ENCODE data around the gene VANGL1.

DNA sequence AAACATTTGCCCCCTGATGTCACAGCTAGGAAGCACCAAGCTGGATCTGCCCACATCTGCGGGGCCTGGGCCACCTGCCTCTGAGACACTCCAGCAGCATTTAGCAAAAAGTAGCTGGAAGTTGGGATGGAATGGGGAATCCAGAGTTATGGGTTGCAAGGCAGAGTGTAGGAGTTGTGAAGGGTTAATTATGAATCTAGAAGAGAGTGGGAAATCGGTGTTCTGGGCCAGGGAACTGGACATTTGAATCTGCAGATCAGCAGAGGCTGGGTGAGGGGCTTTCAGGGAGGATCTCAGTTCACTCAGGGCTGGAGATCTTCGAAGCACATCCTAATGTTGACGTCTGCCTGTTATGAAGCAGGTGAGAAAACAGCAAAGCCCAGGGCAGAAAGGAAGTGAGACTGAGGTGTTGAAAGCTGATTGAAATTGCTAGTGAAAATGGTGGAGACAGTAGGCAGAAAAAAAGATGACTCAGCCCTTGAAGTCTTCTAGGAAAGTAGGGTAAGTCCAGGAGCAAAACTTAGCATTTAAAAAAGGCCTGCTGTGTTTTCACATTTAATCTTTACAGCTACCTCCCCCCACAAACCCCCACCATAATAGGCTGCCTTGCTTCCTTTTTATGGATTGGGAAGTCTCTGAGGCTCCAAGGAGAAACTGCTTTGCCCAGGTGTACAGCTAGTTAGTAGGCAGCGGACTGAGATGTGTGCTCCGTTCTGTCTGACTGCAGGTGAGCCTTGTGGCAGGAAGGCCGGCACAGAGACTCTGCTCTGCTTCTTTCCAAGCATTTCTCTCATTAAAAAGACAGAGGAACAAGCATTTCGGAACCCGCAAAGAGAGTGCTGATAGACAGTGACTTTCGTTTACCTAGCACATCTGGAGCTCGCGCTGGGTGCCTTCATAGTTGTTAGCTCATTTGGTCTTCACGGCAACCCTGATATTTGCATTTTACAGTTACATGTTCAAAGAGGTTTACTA lies 7.2 kb downstream of the VANGL1 start:
- TF ChIP-seq, protein P1, sequence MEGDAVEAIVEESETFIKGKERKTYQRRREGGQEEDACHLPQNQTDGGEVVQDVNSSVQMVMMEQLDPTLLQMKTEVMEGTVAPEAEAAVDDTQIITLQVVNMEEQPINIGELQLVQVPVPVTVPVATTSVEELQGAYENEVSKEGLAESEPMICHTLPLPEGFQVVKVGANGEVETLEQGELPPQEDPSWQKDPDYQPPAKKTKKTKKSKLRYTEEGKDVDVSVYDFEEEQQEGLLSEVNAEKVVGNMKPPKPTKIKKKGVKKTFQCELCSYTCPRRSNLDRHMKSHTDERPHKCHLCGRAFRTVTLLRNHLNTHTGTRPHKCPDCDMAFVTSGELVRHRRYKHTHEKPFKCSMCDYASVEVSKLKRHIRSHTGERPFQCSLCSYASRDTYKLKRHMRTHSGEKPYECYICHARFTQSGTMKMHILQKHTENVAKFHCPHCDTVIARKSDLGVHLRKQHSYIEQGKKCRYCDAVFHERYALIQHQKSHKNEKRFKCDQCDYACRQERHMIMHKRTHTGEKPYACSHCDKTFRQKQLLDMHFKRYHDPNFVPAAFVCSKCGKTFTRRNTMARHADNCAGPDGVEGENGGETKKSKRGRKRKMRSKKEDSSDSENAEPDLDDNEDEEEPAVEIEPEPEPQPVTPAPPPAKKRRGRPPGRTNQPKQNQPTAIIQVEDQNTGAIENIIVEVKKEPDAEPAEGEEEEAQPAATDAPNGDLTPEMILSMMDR (IDR thresholded peaks at IDR 0.05; ENCODE audit: insufficient read depth, low read depth, low read length) = no peak
- no peak for TF ChIP-seq EZH2 (IDR thresholded peaks at IDR 0.05; ENCODE audit: insufficient read depth, low read length)
